Naive thymus-derived CD4-positive, alpha-beta T cell (primary cell): ENCODE results near the gene GINS2. TPM values are rescaled to one million over a fixed set of nuclear protein-coding genes. Genes with fewer than 3 reads are reported as not detected.

ENCODE experiments used
- ATAC-seq: fragments of 150-1000 bp; cut with Tn5 transposase; 2 replicates; pipeline ENCODE4 v1.10.0; 2021; ENCODE audit warnings: mild to moderate bottlenecking, moderate library complexity
- CTCF ChIA-PET: fragments of 350-600 bp; sonication (Branson Sonifier 250); formaldehyde crosslinking; loops from one replicate; lab custom pipeline; 2021; ENCODE audit warnings: antibody characterized with exemption; lab: Charles Lee
- POLR2A ChIA-PET: fragments of 350-600 bp; sonication (Branson Sonifier 250); formaldehyde crosslinking; loops from one replicate; lab custom pipeline; 2021; ENCODE audit warnings: antibody characterized with exemption, inconsistent platforms; lab: Charles Lee
- DNase-seq, 9 donors: peaks; one replicate each; pipeline versions ENCODE4 v3.0.0 to v3.0.0-alpha.2; 2020 to 2022; ENCODE audit warnings: mixed read lengths in 1 of 9
- H3K27ac ChIP-seq: one replicate; pipeline ENCODE4 v1.7.0; 2013; ENCODE audit warnings: mild to moderate bottlenecking, low read depth, low read length, moderate library complexity
- H3K27me3 ChIP-seq, 2 donors: one replicate each; pipeline ENCODE4 v1.7.0; 2013; ENCODE audit warnings: low read length in 2 of 2, mild to moderate bottlenecking in 2 of 2, moderate library complexity in 2 of 2; ENCODE audit not compliant: control insufficient read depth in 2 of 2, insufficient read depth in 2 of 2
- H3K36me3 ChIP-seq, 3 experiments: 1 replicate in 2 of 3; 2 replicates in 1 of 3; pipeline ENCODE4 v1.7.0; 2013; ENCODE audit warnings: low read length in 3 of 3, mild to moderate bottlenecking in 3 of 3, moderate library complexity in 1 of 3; ENCODE audit not compliant: insufficient read depth in 3 of 3, control insufficient read depth in 2 of 3
- H3K4me1 ChIP-seq, 2 donors: one replicate each; pipeline ENCODE4 v1.7.0; 2013; ENCODE audit warnings: low read length in 2 of 2, mild to moderate bottlenecking in 2 of 2, moderate library complexity in 1 of 2; ENCODE audit not compliant: control insufficient read depth in 2 of 2, insufficient read depth in 2 of 2
- H3K4me3 ChIP-seq: 2 replicates; pipeline ENCODE4 v1.7.0; 2013; ENCODE audit warnings: mild to moderate bottlenecking, low read length
- H3K9me3 ChIP-seq, 3 experiments: 1 replicate in 2 of 3; 2 replicates in 1 of 3; pipeline ENCODE4 v1.7.0; 2013; ENCODE audit warnings: low read length in 3 of 3; ENCODE audit not compliant: control insufficient read depth in 2 of 3
- H3K27ac Mint-ChIP-seq, 9 donors: one replicate each; pipeline ENCODE4 v1.8.0; 2020 to 2022; ENCODE audit warnings: mixed read lengths in 9 of 9, mild to moderate bottlenecking in 8 of 9, moderate library complexity in 5 of 9, inconsistent platforms in 2 of 9
- H3K27me3 Mint-ChIP-seq, 5 donors: one replicate each; pipeline ENCODE4 v1.8.0; 2021 to 2022; ENCODE audit warnings: mixed read lengths in 5 of 5, mild to moderate bottlenecking in 1 of 5
- H3K36me3 Mint-ChIP-seq, 5 donors: one replicate each; pipeline ENCODE4 v1.8.0; 2020 to 2022; ENCODE audit warnings: mixed read lengths in 5 of 5, mild to moderate bottlenecking in 3 of 5, inconsistent platforms in 1 of 5
- H3K4me1 Mint-ChIP-seq, 7 donors: one replicate each; pipeline ENCODE4 v1.8.0; 2020 to 2022; ENCODE audit warnings: mixed read lengths in 7 of 7, mild to moderate bottlenecking in 3 of 7, inconsistent platforms in 1 of 7
- H3K4me3 Mint-ChIP-seq, 10 donors: one replicate each; pipeline ENCODE4 v1.8.0; 2020 to 2022; ENCODE audit warnings: mild to moderate bottlenecking in 10 of 10, mixed read lengths in 10 of 10, moderate library complexity in 6 of 10, inconsistent platforms in 2 of 10
- H3K9me3 Mint-ChIP-seq, 11 donors: one replicate each; pipeline ENCODE4 v1.8.0; 2020 to 2022; ENCODE audit warnings: mixed read lengths in 11 of 11, mild to moderate bottlenecking in 4 of 11, inconsistent platforms in 1 of 11, moderate library complexity in 1 of 11
- intact Hi-C, 2 donors: fragments of 100-400 bp; cut with micrococcal nuclease; formaldehyde crosslinking; loops; one replicate each; pipeline ENCODE4 v1.15.1; 2023
- polyA plus RNA-seq, 2 donors: library from polyadenylated mRNA; unstranded; fragments of 300-500 nt; fragmentation: Illumina TruSeq; gene quantifications; one replicate each; pipeline ENCODE4 v1.2.3, GENCODE V29; 2021
- total RNA-seq, 6 experiments: library from RNA in 5 of 6; stranded (reverse) in 5 of 6; gene quantifications; 1 replicate in 5 of 6; 2 replicates in 1 of 6; pipeline ENCODE4 v1.2.3 and lab custom pipeline; 2021 to 2026

Gene GINS2
- total and polyA plus RNA-seq, 7 experiments from 2014 or later: 1.0 to 43.6 (median 1.9) TPM

DNA sequence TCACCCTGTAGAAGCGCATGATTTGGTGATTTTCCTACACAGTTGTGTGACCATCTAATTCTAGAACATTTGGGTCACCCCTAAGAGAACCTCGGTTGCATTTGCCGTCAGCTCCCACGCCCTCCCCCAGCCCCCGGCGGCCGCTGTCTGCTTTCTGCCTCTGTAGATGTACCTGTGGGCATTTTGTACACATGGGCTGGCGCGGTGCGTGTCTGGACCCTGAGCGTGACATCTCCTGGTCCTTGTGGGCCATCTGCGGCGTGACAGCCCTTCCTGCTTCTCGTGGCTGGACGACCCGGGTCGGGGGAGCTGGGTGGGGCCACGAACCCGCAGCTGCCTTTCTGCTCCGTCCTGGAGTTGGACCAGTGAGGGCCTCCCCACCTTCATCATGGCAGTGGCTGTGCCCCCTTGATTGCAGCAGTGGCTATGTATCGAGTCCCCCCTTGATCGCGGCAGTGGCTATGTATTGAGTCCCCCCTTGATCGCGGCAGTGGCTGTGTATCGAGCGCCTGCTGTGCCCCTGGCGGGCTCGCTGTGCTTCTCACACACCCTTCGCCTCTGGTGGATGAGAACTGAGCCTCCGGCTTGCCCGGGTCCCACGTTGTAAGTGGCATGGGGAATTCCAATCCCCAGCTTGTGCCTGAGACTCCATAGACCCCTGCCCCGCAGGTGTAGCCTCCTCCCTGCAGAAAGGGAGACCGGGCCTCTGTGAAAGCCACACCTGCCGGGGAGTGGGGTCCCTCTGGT is 51.5 kb downstream of the GINS2 start:
- no peaks in the 10 kb centered on the region for H3K27me3 Mint-ChIP-seq
- CTCF ChIA-PET: no interaction called here
- intact Hi-C loops: no loop called here

GRCh38 chr16:85636234-85636812 is 52.4 kb downstream of the GINS2 start:
- H3K27ac Mint-ChIP-seq: no peak overlapping the region
- intact Hi-C loops: no loop called here
- Histone ChIP-seq H3K36me3 (no peaks in the 10 kb centered on the region), H3K9me3 (no peaks in the 10 kb centered on the region), H3K4me1 (no peaks in the 10 kb centered on the region), H3K27me3 (no peaks in the 10 kb centered on the region), H3K4me3 (no peak overlapping the region), H3K27ac (no peak overlapping the region)
- no peak for ATAC-seq
- no peaks in the 10 kb centered on the region for H3K36me3 Mint-ChIP-seq
- no peak for DNase-seq
- POLR2A ChIA-PET: no interaction called here
- CTCF ChIA-PET: interaction anchor here (1.2 kb wide), 1 partner anchor 123 kb away, joined by 3 read pairs; no protein-coding TSS in a partner anchor
- H3K4me3 Mint-ChIP-seq: no peak overlapping the region
- peaks cover 0 to 4% (median 0%) of the 10 kb centered on the region in 7 donors for H3K4me1 Mint-ChIP-seq
- no peaks in the 10 kb centered on the region for H3K27me3 Mint-ChIP-seq
- no peaks in the 10 kb centered on the region for H3K9me3 Mint-ChIP-seq

More for the DNA sequence above, 51.5 kb downstream of the GINS2 start:
- Histone ChIP-seq H3K4me1 (no peaks in the 10 kb centered on the region), H3K9me3 (no peaks in the 10 kb centered on the region), H3K4me3 (no peak overlapping the region), H3K27ac (no peak overlapping the region), H3K36me3 (no peaks in the 10 kb centered on the region), H3K27me3 (no peaks in the 10 kb centered on the region)
- Mint-ChIP-seq H3K27ac (no peak overlapping the region), H3K9me3 (no peaks in the 10 kb centered on the region), H3K4me3 (no peak overlapping the region), H3K4me1 (peaks cover 0 to 5% (median 0%) of the 10 kb centered on the region in 7 donors), H3K36me3 (no peaks in the 10 kb centered on the region)
- POLR2A ChIA-PET: no interaction called here
- ATAC-seq (no peak), DNase-seq (no peak)

DNA sequence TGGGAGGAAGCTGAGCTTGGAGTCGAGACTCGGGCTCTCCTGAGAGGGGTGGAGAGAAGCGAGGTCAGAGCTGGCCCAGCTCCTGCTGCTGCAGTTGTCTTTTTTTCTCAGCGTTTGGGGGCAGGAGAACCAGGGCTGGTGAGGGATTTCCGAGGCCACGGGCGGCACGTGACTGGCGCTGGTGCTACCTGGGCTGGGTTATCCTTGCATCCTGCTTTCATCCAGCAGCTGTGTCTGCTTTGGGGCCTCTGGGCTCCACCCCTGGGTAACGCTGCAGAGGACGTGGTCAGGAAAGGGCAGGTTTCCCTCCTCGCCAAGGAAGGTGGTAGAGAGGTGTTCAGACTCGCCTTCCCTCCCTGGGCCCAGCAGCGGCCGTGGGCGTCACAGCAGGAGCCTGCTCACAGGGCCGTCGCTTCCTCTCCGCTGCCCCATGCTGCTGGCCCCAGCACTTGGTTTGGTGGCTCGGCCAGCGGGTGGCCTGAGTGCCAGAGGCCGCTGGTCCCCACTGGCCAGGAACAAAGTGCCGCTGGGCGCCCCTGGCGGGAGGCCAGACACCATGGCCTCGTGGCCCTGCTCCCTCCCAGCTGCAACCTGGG is 53.1 kb downstream of the GINS2 start:
- Mint-ChIP-seq H3K27me3 (no peaks in the 10 kb centered on the region), H3K4me3 (no peak overlapping the region), H3K36me3 (no peaks in the 10 kb centered on the region), H3K9me3 (no peaks in the 10 kb centered on the region), H3K27ac (no peak overlapping the region), H3K4me1 (peaks cover 0 to 4% (median 0%) of the 10 kb centered on the region in 7 donors)
- Histone ChIP-seq H3K4me1 (no peaks in the 10 kb centered on the region), H3K27me3 (no peaks in the 10 kb centered on the region), H3K4me3 (no peak overlapping the region), H3K36me3 (no peaks in the 10 kb centered on the region), H3K9me3 (no peaks in the 10 kb centered on the region), H3K27ac (no peak overlapping the region)
- CTCF ChIA-PET: interaction anchor here (1.2 kb wide), 1 partner anchor 123 kb away, joined by 3 read pairs; no protein-coding TSS in a partner anchor
- intact Hi-C loops: no loop called here
- POLR2A ChIA-PET: no interaction called here
- ATAC-seq: no peak
- DNase-seq: no peak

- Histone ChIP-seq H3K27me3 (no peaks in the 10 kb centered on the region), H3K9me3 (peaks cover 0 to 1% (median 0%) of the 10 kb centered on the region in 3 experiments), H3K36me3 (no peaks in the 10 kb centered on the region), H3K27ac (no peak overlapping the region), H3K4me1 (no peaks in the 10 kb centered on the region), H3K4me3 (no peak overlapping the region)
- no peak overlapping the region for H3K27ac Mint-ChIP-seq
- H3K27me3 Mint-ChIP-seq: no peaks in the 10 kb centered on the region
- peaks cover 0 to under 1% (median 0%) of the 10 kb centered on the region in 5 donors for H3K36me3 Mint-ChIP-seq
- ChIA-PET CTCF (no interaction called here), POLR2A (no interaction called here)
- ATAC-seq: no peak
- peaks cover 0 to 2% (median 0%) of the 10 kb centered on the region in 11 donors for H3K9me3 Mint-ChIP-seq
- intact Hi-C loops: no loop called here
- no peak overlapping the region for H3K4me3 Mint-ChIP-seq
- H3K4me1 Mint-ChIP-seq: peaks cover 0 to 4% (median 0%) of the 10 kb centered on the region in 7 donors
- DNase-seq: no peak
These were observed 53.8 kb downstream of the GINS2 start for GRCh38 chr16:85634747-85635544.

GRCh38 chr16:85633888-85634287 is 54.9 kb downstream of the GINS2 start:
- no peak overlapping the region for H3K4me3 Mint-ChIP-seq
- Histone ChIP-seq H3K4me1 (no peaks in the 10 kb centered on the region), H3K27me3 (no peaks in the 10 kb centered on the region), H3K27ac (no peak overlapping the region), H3K9me3 (peaks cover 0 to 9% (median 0%) of the 10 kb centered on the region in 3 experiments), H3K36me3 (no peaks in the 10 kb centered on the region), H3K4me3 (no peak overlapping the region)
- ATAC-seq (no peak), DNase-seq (no peak)
- peaks cover 0 to 9% (median 8%) of the 10 kb centered on the region in 5 donors for H3K36me3 Mint-ChIP-seq
- ChIA-PET POLR2A (no interaction called here), CTCF (no interaction called here)
- intact Hi-C loops: no loop called here
- no peaks in the 10 kb centered on the region for H3K27me3 Mint-ChIP-seq
- peaks cover 0 to 10% (median 1%) of the 10 kb centered on the region in 7 donors for H3K4me1 Mint-ChIP-seq
- peaks cover 0 to 9% (median 4%) of the 10 kb centered on the region in 11 donors for H3K9me3 Mint-ChIP-seq
- H3K27ac Mint-ChIP-seq: no peak overlapping the region

- intact Hi-C loops: no loop called here
- Histone ChIP-seq H3K36me3 (no peaks in the 10 kb centered on the region), H3K27me3 (no peaks in the 10 kb centered on the region), H3K27ac (no peak overlapping the region), H3K4me1 (no peaks in the 10 kb centered on the region), H3K9me3 (peaks cover 0 to 9% (median 0%) of the 10 kb centered on the region in 3 experiments), H3K4me3 (no peak overlapping the region)
- peaks cover 0 to 13% (median 5%) of the 10 kb centered on the region in 7 donors for H3K4me1 Mint-ChIP-seq
- no peaks in the 10 kb centered on the region for H3K27me3 Mint-ChIP-seq
- peaks cover 0 to 9% (median 5%) of the 10 kb centered on the region in 11 donors for H3K9me3 Mint-ChIP-seq
- H3K4me3 Mint-ChIP-seq: no peak overlapping the region
- ATAC-seq (no peak), DNase-seq (no peak)
- ChIA-PET POLR2A (no interaction called here), CTCF (no interaction called here)
- H3K36me3 Mint-ChIP-seq: peaks cover 0 to 13% (median 12%) of the 10 kb centered on the region in 5 donors
- H3K27ac Mint-ChIP-seq: no peak overlapping the region
These were observed 55.4 kb downstream of the GINS2 start for GRCh38 chr16:85633438-85633743.
